Nephron (organoid): ENCODE measurements around the gene ARHGAP15.

Source experiments
- H3K27ac Mint-ChIP-seq, 3 experiments: 2 replicates each; pipeline ENCODE4 v1.8.0; 2020; ENCODE audit warnings: mixed read lengths in 3 of 3, mild to moderate bottlenecking in 2 of 3, moderate library complexity in 1 of 3
- H3K27me3 Mint-ChIP-seq: 2 replicates; pipeline ENCODE4 v1.8.0; 2021; ENCODE audit warnings: low read depth, mild to moderate bottlenecking, moderate library complexity, mixed read lengths
- H3K36me3 Mint-ChIP-seq: 2 replicates; pipeline ENCODE4 v1.8.0; 2020; ENCODE audit warnings: low read depth, mixed read lengths
- H3K4me1 Mint-ChIP-seq: 2 replicates; pipeline ENCODE4 v1.8.0; 2020; ENCODE audit warnings: mixed read lengths
- H3K4me3 Mint-ChIP-seq, 3 experiments: 2 replicates each; pipeline ENCODE4 v1.8.0; 2020; ENCODE audit warnings: mild to moderate bottlenecking in 3 of 3, mixed read lengths in 3 of 3, moderate library complexity in 2 of 3
- H3K9me3 Mint-ChIP-seq: 2 replicates; pipeline ENCODE4 v1.8.0; 2020; ENCODE audit warnings: mixed read lengths
- TF ChIP-seq, protein P1 (sequence below), 3 experiments: fragments of 200-600 bp; sonication (generic); IDR thresholded peaks; one replicate each; pipeline ENCODE4 v1.5.0; 2021; ENCODE audit warnings: antibody characterized with exemption in 3 of 3; ENCODE audit not compliant: unreplicated experiment in 3 of 3

Gene ARHGAP15

GRCh38 chr2:143645921-143646645 lies 516.9 kb downstream of the ARHGAP15 start:
- Mint-ChIP-seq H3K4me1 (peaks cover 9% of the 10 kb centered on the region), H3K9me3 (peaks cover 3% of the 10 kb centered on the region), H3K36me3 (no peaks in the 10 kb centered on the region), H3K27ac (peak overlapping the region in 2 of 3 experiments; percentile 35 to 43), H3K27me3 (no peaks in the 10 kb centered on the region), H3K4me3 (no peak overlapping the region)
- TF ChIP-seq, protein P1, sequence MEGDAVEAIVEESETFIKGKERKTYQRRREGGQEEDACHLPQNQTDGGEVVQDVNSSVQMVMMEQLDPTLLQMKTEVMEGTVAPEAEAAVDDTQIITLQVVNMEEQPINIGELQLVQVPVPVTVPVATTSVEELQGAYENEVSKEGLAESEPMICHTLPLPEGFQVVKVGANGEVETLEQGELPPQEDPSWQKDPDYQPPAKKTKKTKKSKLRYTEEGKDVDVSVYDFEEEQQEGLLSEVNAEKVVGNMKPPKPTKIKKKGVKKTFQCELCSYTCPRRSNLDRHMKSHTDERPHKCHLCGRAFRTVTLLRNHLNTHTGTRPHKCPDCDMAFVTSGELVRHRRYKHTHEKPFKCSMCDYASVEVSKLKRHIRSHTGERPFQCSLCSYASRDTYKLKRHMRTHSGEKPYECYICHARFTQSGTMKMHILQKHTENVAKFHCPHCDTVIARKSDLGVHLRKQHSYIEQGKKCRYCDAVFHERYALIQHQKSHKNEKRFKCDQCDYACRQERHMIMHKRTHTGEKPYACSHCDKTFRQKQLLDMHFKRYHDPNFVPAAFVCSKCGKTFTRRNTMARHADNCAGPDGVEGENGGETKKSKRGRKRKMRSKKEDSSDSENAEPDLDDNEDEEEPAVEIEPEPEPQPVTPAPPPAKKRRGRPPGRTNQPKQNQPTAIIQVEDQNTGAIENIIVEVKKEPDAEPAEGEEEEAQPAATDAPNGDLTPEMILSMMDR (IDR thresholded peaks at IDR 0.05; ENCODE audit: unreplicated experiment in 3 of 3), result no peak

- H3K36me3 Mint-ChIP-seq, result no peaks in the 10 kb centered on the region
- no peak overlapping the region for H3K4me3 Mint-ChIP-seq
- peaks cover 16% of the 10 kb centered on the region for H3K9me3 Mint-ChIP-seq
- TF ChIP-seq, protein P1 (IDR thresholded peaks at IDR 0.05; ENCODE audit: unreplicated experiment in 3 of 3), result no peak
- H3K4me1 Mint-ChIP-seq, result no peaks in the 10 kb centered on the region
- H3K27me3 Mint-ChIP-seq, result no peaks in the 10 kb centered on the region
- H3K27ac Mint-ChIP-seq, result no peak overlapping the region
These were observed 520.1 kb downstream of the ARHGAP15 start for GRCh38 chr2:143649226-143649740.

DNA sequence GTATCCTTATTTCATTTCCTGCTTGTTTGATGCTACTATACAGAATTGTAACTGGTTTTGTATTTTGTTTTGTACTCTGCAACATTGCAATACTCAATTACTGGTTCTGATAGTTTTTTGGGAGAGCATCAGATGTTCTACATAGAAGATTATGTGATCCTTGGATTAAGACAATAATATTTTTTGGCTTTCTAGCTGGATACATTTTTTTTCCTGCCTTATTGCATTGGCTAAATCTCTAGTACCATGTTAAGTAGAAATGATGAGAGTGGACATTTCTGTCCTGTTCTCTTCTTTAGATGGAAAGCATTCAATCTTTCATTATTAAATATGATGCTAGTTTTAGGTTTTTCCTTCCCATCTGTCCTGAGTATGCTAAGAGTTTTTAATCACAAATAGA lies 523.5 kb downstream of the ARHGAP15 start:
- Mint-ChIP-seq H3K4me3 (no peak overlapping the region), H3K27me3 (no peaks in the 10 kb centered on the region), H3K36me3 (no peaks in the 10 kb centered on the region), H3K27ac (no peak overlapping the region), H3K9me3 (peaks cover 16% of the 10 kb centered on the region), H3K4me1 (no peaks in the 10 kb centered on the region)
- TF ChIP-seq, protein P1 (IDR thresholded peaks at IDR 0.05; ENCODE audit: unreplicated experiment in 3 of 3), result no peak

- Mint-ChIP-seq H3K27ac (no peak overlapping the region), H3K27me3 (no peaks in the 10 kb centered on the region), H3K36me3 (no peaks in the 10 kb centered on the region), H3K4me1 (no peaks in the 10 kb centered on the region), H3K4me3 (no peak overlapping the region), H3K9me3 (peaks cover 10% of the 10 kb centered on the region)
- TF ChIP-seq, protein P1 (IDR thresholded peaks at IDR 0.05; ENCODE audit: unreplicated experiment in 3 of 3), result no peak
These were observed 539.0 kb downstream of the ARHGAP15 start for GRCh38 chr2:143668234-143668633.

DNA sequence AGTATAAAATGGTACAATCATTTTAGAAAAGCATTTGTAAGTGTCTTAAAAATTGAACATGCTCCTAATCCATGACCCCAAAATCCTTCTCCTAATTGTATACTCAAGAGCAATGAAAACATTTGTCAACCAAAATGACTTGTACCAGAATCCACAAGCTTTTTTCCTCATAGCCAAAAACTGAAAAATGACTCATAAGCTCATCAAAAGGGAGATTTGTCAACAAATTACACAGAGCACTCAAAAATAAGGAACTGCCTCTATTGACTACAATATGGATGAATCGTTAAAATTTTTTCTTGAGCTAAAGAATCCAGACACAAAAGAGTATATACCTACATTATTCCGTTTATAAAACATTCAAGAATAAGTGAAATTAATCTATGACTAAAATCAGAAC lies 544.8 kb downstream of the ARHGAP15 start:
- Mint-ChIP-seq H3K4me1 (no peaks in the 10 kb centered on the region), H3K27ac (no peak overlapping the region)

More for the DNA sequence above, 544.8 kb downstream of the ARHGAP15 start:
- Mint-ChIP-seq H3K4me3 (no peak overlapping the region), H3K27me3 (no peaks in the 10 kb centered on the region), H3K36me3 (no peaks in the 10 kb centered on the region), H3K9me3 (peaks cover 5% of the 10 kb centered on the region)
- TF ChIP-seq, protein P1 (IDR thresholded peaks at IDR 0.05; ENCODE audit: unreplicated experiment in 3 of 3), result no peak
